Stomach (tissue), 9 donors: Measurements from ENCODE around the gene SLC10A3. TPM values are rescaled to one million over a fixed set of nuclear protein-coding genes. Genes with fewer than 3 reads are reported as not detected.
A peak's percentile ranks its signal among the peaks of the same experiment; 100 is the strongest.

Experiments used
- DNase-seq, 2 donors: peaks; one replicate each; pipeline versions ENCODE4 v3.0.0 to v3.0.0-alpha.2; 2013 to 2019
- H3K27ac ChIP-seq, 5 donors: fragments of 200-600 bp in 4 of 5; sonication (generic) in 4 of 5; one replicate each; pipeline ENCODE4 v1.5.1; 2013 to 2019; ENCODE audit warnings: mild to moderate bottlenecking in 1 of 5, moderate library complexity in 1 of 5
- H3K27me3 ChIP-seq, 3 donors: fragments of 200-600 bp; sonication (generic); one replicate each; pipeline ENCODE4 v1.5.1; 2017 to 2019; ENCODE audit warnings: mixed run types in 1 of 3
- H3K36me3 ChIP-seq, 4 donors: fragments of 200-600 bp; sonication (generic); 1 replicate in 3 of 4; 2 replicates in 1 of 4; pipeline ENCODE4 v1.5.1; 2016 to 2019
- H3K4me1 ChIP-seq, 4 donors: fragments of 200-600 bp; sonication (generic); one replicate each; pipeline ENCODE4 v1.5.1; 2016 to 2019
- H3K4me3 ChIP-seq, 4 donors: fragments of 200-600 bp; sonication (generic) in 3 of 4; one replicate each; pipeline ENCODE4 v1.5.1; 2016 to 2019; ENCODE audit warnings: mild to moderate bottlenecking in 1 of 4
- H3K9me3 ChIP-seq, 4 donors: fragments of 200-600 bp; sonication (generic); one replicate each; pipeline ENCODE4 v1.5.1; 2016 to 2019
- EP300 ChIP-seq: sonication (generic); formaldehyde crosslinking; IDR thresholded peaks from one replicate; pipeline ENCODE4 v1.6.1; 2017; ENCODE audit warnings: antibody characterized with exemption
- POLR2A ChIP-seq, 4 donors: fragments of 450-650 bp; IDR thresholded peaks; one replicate each; pipeline ENCODE4 v1.6.1; 2016; ENCODE audit warnings: antibody characterized with exemption in 4 of 4, control low read depth in 2 of 4, mild to moderate bottlenecking in 1 of 4, moderate library complexity in 1 of 4
- POLR2AphosphoS5 ChIP-seq, 3 donors: sonication (generic); formaldehyde crosslinking; IDR thresholded peaks; one replicate each; pipeline ENCODE4 v1.6.1; 2016; ENCODE audit warnings: antibody characterized with exemption in 3 of 3
- WGBS, 5 donors: extraction: QIAGEN DNeasy Blood & Tissue Kit in 3 of 5; methylation state at CpG; one replicate each; pipeline versions ENCODE4 v1.1.5 to v1.1.7; 2013 to 2018; 5-methylcytosine and 5-hydroxymethylcytosine counted together
- intact Hi-C: fragments of 100-400 bp; cut with DNase I; formaldehyde crosslinking; loops from one replicate; pipeline ENCODE4 v1.15.1; 2023; ENCODE audit warnings: low total_unique reads
- polyA plus RNA-seq, 3 donors: library from polyadenylated mRNA; stranded (reverse); fragments of 200-250 nt; gene quantifications; one replicate each; pipeline ENCODE4 v1.2.3, GENCODE V29; 2013
- total RNA-seq, 5 donors: library from RNA; depleted of rRNA; stranded (reverse); fragments of >200 nt; gene quantifications; one replicate each; pipeline versions ENCODE4 v1.1.0 to v1.2.3, GENCODE V29; 2014 to 2016
- TF ChIP-seq, protein P1 (sequence below), 7 experiments: fragments of 450-650 bp in 4 of 7; fragments of 200-600 bp in 3 of 7; sonication (generic) in 3 of 7; IDR thresholded peaks; one replicate each; pipeline ENCODE4 v1.5.1; 2016 to 2019; ENCODE audit warnings: antibody characterized with exemption in 7 of 7, control low read depth in 2 of 7, mild to moderate bottlenecking in 1 of 7
- donor health status: healthy with polysubstance abuse.
- donor health status: Bipolar disorder and iron deficiency.
- donor health status: healthy.

Gene SLC10A3
- total and polyA plus RNA-seq, 8 donors = 4.9 to 175 (median 12.9) TPM

DNA sequence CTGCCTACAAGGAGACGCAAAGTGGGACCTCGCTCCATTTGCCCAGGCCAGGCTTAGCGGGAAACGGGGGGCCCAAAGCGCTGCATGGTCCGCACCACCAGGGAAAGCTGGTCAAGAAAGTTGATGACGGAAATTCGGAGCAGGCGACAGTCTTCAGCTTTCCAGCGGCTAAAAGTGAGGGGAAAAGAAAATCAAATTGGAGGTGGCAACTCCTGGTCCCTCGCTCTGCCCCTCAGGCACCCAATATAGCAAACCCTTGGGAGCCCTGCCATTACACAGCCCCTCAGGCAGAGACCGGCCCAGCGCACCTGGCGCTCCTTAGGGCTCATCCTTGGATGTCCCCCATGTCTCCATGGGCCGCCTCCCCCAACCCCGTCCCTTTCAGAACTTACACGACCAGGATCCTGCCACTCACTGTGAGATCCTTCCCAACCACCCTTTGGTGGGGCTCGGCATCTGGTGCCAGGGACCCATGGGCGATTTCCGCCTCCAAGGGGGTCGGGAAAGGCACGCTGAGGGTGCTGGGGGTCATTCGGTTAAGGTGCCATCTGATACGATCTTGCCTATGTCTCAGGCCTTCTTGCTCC, 12.4 kb downstream of the SLC10A3 start:
- WGBS, 5 donors = 53 to 84% (median 68%) methylated on average over 11 to 24 of the region's 24 CpGs
- Histone ChIP-seq H3K27ac (peak overlapping the region in 4 of 5 donors; percentile 80 to 90 (median 84)), H3K36me3 (peaks cover 0 to 4% (median 0%) of the 10 kb centered on the region in 4 donors)

DNA sequence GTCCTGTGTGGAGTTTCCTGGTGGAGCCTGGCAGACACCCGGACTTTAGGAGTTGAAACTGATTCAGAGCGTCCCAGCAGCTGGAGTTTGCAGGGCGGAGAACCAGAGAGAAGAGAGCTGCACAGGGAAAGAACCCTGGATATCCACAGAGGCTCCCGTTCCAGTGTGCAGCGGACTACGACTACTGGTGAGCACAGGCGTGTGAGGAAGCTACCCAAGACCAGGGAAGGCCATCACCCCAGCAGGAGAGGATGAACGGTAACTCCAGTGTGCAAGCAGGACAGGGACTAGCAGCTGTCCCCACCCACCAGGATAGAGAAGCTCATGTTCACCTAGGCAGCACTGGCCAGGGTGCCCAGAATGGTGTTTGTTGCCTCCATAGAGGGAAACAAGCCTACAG, 13.6 kb downstream of the SLC10A3 start:
- Histone ChIP-seq H3K9me3 (no peaks in the 10 kb centered on the region), H3K27ac (no peak overlapping the region), H3K4me1 (peaks cover 4 to 19% (median 9%) of the 10 kb centered on the region in 4 donors), H3K4me3 (no peak overlapping the region), H3K36me3 (peaks cover 0 to 13% (median 5%) of the 10 kb centered on the region in 4 donors), H3K27me3 (no peaks in the 10 kb centered on the region)
- no peak for TF ChIP-seq POLR2A (IDR thresholded peaks at IDR 0.05)
- no peak for TF ChIP-seq POLR2AphosphoS5 (IDR thresholded peaks at IDR 0.05)
- TF ChIP-seq EP300 = no peak
- TF ChIP-seq, protein P1, sequence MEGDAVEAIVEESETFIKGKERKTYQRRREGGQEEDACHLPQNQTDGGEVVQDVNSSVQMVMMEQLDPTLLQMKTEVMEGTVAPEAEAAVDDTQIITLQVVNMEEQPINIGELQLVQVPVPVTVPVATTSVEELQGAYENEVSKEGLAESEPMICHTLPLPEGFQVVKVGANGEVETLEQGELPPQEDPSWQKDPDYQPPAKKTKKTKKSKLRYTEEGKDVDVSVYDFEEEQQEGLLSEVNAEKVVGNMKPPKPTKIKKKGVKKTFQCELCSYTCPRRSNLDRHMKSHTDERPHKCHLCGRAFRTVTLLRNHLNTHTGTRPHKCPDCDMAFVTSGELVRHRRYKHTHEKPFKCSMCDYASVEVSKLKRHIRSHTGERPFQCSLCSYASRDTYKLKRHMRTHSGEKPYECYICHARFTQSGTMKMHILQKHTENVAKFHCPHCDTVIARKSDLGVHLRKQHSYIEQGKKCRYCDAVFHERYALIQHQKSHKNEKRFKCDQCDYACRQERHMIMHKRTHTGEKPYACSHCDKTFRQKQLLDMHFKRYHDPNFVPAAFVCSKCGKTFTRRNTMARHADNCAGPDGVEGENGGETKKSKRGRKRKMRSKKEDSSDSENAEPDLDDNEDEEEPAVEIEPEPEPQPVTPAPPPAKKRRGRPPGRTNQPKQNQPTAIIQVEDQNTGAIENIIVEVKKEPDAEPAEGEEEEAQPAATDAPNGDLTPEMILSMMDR (IDR thresholded peaks at IDR 0.05) = no peak
- 83 to 91% (median 86%) methylated on average over 7 to 8 of the region's 8 CpGs for whole genome bisulfite sequencing, 5 donors
- no peak for DNase-seq
- intact Hi-C loops = no loop called here

More for the DNA sequence above, 12.4 kb downstream of the SLC10A3 start:
- no peaks in the 10 kb centered on the region for H3K27me3 ChIP-seq
- intact Hi-C loops = no loop called here
- H3K9me3 ChIP-seq = no peaks in the 10 kb centered on the region
- H3K4me3 ChIP-seq = peak overlapping the region; percentile 43 to 54 (median 50)
- no peak for TF ChIP-seq EP300
- TF ChIP-seq, protein P1 (IDR thresholded peaks at IDR 0.05) = no peak
- TF ChIP-seq POLR2A (IDR thresholded peaks at IDR 0.05) = no peak
- TF ChIP-seq POLR2AphosphoS5 (IDR thresholded peaks at IDR 0.05) = no peak
- peaks cover 4 to 19% (median 9%) of the 10 kb centered on the region in 4 donors for H3K4me1 ChIP-seq
- no peak for DNase-seq

DNA sequence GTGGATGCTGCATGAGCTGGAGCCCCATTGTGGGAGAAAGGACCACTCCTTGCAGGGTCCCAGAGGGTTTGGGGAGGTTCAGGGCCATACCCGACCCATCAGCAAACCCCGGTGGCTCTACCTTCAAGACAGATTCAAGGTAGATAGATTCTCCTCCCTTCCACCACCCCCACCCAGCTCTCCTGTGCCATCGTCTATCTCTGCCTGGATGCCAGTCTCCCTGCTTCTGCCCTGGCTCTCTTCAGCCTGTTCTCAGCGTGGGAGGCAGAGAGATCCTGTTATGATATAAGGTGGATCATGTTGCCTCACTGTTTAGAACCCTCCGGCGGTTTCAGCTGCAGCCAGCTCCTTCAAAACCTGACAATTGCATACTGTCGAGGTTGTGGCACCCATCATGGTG, 16.7 kb downstream of the SLC10A3 start:
- Histone ChIP-seq H3K4me1 (peaks cover 4 to 10% (median 7%) of the 10 kb centered on the region in 4 donors), H3K36me3 (peaks cover 3 to 44% (median 36%) of the 10 kb centered on the region in 4 donors), H3K9me3 (no peaks in the 10 kb centered on the region), H3K4me3 (no peak overlapping the region), H3K27me3 (no peaks in the 10 kb centered on the region), H3K27ac (no peak overlapping the region)
- DNase-seq = no peak
- 78 to 93% (median 84%) methylated on average over 3 to 7 of the region's 7 CpGs for WGBS, 5 donors
- intact Hi-C loops = no loop called here
- TF ChIP-seq, protein P1 (IDR thresholded peaks at IDR 0.05) = no peak
- TF ChIP-seq EP300 (no peak), POLR2AphosphoS5 (IDR thresholded peaks at IDR 0.05) (no peak), POLR2A (IDR thresholded peaks at IDR 0.05) (no peak)

DNA sequence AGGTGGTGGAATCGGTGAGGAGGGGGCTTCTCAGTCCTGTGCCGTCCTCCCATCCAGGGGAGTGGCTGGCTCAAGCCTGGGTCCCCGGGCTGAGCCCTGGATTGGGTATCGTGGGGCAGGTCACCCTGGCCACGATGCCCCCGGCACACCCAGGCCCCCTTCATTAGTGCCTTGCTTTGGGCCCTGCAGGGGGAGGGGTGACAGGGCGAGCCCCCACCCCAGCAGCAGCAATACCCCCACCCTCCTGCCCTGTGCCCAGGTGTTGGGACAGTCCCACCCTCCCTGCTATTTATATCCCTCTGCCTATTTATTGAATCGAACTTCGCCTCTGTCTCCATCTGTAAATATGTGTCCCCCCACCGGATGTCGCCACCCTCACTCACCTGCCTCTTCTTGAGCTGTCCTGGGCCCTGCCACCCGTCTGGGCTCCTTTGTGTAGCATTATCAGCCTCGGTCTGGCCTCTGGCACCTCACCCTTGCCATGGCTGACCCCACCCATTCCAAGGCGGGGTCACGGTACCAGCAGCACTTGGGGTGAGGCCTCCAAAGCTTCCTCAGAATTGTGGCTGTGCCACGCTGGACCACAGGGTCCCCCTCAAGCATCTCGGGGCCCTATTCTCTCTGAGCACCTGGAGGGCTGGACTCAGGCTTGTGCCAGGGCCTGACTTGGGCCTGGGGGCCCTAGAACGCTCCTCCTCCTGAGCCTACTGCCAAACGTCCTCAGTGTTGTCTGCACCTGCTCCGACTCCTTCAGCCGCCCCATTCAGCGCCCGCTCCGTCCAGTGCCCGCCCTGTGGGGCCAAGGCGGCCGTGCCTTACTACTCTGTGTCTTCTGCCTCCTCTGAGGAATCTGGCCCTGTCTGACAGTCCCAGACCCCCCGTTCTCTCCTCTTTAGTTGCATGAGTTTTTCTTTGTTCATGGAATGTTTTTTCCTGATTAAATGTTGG, 17.5 kb downstream of the SLC10A3 start:
- Histone ChIP-seq H3K4me1 (peaks cover 1 to 3% (median 3%) of the 10 kb centered on the region in 4 donors), H3K4me3 (no peak overlapping the region), H3K9me3 (no peaks in the 10 kb centered on the region), H3K36me3 (peaks cover 3 to 52% (median 44%) of the 10 kb centered on the region in 4 donors), H3K27ac (no peak overlapping the region), H3K27me3 (no peaks in the 10 kb centered on the region)
- no peak for DNase-seq
- TF ChIP-seq POLR2AphosphoS5 (IDR thresholded peaks at IDR 0.05) (no peak), EP300 (no peak), POLR2A (IDR thresholded peaks at IDR 0.05) (no peak)
- TF ChIP-seq, protein P1 (IDR thresholded peaks at IDR 0.05) = no peak
- intact Hi-C loops = no loop called here
- WGBS, 5 donors = 67 to 75% (median 70%) methylated on average over 11 to 28 of the region's 28 CpGs
